Right ventricle myocardium superior (tissue), 1 donor: ENCODE data around the gene GNAI3. TPM values are rescaled to one million over a fixed set of nuclear protein-coding genes. Genes with fewer than 3 reads are reported as not detected.

Experiments used
- ATAC-seq: fragments of 200-7000 bp; cut with Tn5 transposase; one replicate; pipeline ENCODE4 v1.9.1; 2020; ENCODE audit warnings: mild to moderate bottlenecking; ENCODE audit not compliant: poor library complexity
- DNase-seq: peaks from one replicate; pipeline ENCODE4 v3.0.0-alpha.2; 2020
- intact Hi-C: fragments of 100-400 bp; cut with DNase I; formaldehyde crosslinking; loops from one replicate; pipeline ENCODE4 v1.11.2; 2022
- total RNA-seq: library from RNA; stranded (reverse); fragmentation: NEBNext Ultra II Directional; extraction: Animal tissue kit (Norgen Biotek cat#: 25700); gene quantifications from one replicate; pipeline ENCODE4 v1.2.1, GENCODE V29; 2021
- donor health status: DM: no; HTN: yes; CAD: no; lungs with severe emphysema.

Gene GNAI3
- total RNA-seq, 1 donor from 2014 or later: 2.4 TPM

DNA sequence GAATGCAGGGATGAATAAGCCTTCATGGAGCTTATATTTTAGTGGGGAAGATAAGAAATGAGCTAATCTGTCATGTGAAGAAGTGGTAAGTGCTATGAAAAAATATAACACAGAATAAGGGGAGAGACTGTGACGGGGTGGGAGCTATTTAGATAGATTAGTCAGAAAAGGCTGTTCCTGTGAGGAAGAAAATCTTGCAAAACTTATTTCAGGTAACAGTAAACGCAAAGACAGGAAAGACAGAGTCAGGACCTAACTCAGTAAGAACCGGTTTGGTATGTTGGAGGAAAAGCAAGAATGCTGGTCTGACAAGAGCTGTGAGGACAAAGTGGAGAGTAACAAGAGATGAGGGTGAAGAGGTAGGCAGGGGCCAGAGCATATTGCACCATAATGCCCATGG, 22.0 kb downstream of the GNAI3 start:
- no peak for DNase-seq
- intact Hi-C loops: no loop called here
- peak; percentile 79 for ATAC-seq

DNA sequence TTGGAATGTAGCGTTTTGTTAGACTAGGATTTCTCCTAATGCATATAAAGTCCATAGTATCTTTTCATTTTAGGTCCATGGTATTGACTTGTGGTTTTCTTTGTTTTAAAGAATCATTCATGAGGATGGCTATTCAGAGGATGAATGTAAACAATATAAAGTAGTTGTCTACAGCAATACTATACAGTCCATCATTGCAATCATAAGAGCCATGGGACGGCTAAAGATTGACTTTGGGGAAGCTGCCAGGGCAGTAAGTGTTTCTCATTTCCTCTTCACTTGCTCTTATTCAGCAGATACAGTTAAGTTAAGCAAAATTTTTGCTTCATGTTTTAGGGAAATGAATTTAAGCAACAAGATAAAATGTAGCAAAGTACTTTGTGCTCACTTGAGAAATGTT, 25.4 kb downstream of the GNAI3 start:
- ATAC-seq (peak; percentile 51), DNase-seq (no peak)
- intact Hi-C loops: no loop called here

DNA sequence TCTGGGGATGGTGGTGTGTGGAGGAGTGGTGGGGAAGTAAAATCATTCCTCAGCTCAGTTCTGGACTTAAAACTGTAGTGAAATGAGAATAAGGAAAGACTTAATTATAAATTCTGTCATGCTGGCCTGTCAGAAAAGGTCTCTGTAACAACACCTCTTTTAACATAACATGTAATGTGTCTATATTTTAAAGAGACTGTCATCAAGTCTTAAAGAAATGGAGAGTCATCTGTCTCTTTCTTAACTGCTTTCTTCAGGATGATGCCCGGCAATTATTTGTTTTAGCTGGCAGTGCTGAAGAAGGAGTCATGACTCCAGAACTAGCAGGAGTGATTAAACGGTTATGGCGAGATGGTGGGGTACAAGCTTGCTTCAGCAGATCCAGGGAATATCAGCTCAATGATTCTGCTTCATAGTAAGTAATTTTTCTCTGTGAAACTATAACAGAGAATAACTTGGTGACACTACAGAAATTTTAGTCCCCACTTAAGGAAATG, 30.6 kb downstream of the GNAI3 start:
- intact Hi-C loops: no loop called here
- DNase-seq (no peak), ATAC-seq (peak; percentile 20)

DNA sequence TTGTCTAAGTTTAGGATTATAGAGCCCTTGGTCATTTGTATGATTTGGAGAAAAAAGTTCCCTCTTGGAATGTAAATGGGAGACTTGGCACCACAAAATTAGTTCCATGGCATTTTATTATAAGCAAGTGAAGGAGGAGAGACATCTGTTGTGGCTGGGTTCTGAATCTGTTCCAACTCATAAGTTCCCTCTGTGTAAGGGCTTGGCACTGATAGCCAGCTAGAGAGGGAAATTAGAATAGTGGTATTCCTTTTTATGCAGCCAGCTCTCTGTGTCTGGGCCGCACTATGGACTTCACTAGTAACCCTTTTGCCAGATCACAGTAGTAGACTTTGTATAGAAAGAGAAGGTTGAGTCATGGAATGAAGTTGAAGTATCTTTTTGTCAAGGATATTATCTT, 31.1 kb downstream of the GNAI3 start:
- DNase-seq (no peak), ATAC-seq (peak; percentile 92)
- intact Hi-C loops: no loop called here

DNA sequence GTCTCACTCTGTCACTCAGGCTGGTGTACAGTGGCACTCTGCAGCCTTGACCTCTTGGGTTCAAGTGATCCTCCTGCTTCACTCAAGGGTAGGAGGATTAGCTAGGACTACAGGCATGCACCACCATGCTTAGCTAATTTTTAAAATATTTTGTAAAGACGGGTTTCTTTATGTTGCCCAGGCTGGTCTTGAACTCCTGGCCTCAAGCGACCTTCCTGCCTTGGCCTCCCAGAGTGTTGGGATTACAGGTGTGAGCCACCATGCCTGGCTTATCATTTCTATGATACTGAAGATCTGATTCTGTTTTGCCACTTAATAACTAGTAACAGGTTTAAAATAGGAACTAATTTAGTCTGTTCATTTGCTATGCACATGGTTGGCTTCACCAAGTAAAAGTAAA, 33.6 kb downstream of the GNAI3 start:
- intact Hi-C loops: no loop called here
- DNase-seq (no peak), ATAC-seq (no peak)

DNA sequence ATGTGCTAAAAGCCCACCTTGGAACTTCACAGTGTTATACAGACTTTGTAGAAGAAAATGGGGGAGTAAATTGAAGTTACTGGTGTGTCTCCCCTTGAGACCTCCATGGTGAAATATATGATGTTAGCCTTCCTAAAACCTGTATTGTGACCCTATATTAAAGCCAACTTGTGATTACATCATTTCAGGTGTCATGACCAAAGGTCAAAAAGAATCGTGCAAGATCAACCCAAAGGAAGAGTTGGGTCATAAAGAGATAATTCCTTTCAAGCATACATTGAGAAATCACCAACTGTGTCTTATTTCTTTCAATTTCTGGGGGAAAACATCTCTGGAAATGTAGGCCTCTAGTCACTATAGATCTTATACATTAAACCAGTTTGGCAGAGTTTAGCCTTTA, 36.4 kb downstream of the GNAI3 start:
- intact Hi-C loops: no loop called here
- no peak for ATAC-seq

DNA sequence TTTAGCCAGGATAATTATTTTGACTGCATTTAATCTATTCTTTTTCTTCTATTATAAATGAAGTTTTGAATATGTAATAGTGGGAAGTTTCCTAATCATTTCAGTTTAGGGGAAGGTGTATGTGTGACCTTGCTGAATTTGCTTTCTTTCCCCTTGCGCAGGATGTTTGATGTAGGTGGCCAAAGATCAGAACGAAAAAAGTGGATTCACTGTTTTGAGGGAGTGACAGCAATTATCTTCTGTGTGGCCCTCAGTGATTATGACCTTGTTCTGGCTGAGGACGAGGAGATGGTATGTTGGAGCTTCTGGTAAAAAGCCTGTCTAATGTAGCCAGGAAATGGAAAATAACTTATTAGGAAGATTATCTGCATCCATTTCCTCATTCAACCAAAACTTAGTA, 37.6 kb downstream of the GNAI3 start:
- ATAC-seq: no peak
- DNase-seq: no peak
- intact Hi-C loops: no loop called here

More for the DNA sequence above, 36.4 kb downstream of the GNAI3 start:
- no peak for DNase-seq

DNA sequence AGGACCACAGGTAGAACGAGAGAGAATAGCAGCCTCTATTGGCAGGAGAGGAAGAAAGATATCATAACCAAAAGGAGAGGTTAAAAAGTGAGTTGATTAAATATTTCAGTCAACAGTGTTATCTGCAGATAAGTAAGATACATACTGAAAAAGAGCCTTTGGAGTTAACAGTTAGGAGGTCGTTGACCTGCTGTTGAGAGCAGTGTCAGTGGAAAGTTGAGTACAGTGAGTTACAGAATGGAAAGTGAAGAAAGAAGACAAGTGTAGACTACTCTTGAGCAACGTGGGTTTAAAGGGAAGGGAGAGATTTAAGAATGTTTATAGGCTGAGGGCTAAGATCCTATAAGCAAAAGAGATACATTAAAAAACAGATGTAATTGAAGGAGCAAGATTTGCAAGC, 40.8 kb downstream of the GNAI3 start:
- intact Hi-C loops: no loop called here
- no peak for ATAC-seq
- no peak for DNase-seq

DNA sequence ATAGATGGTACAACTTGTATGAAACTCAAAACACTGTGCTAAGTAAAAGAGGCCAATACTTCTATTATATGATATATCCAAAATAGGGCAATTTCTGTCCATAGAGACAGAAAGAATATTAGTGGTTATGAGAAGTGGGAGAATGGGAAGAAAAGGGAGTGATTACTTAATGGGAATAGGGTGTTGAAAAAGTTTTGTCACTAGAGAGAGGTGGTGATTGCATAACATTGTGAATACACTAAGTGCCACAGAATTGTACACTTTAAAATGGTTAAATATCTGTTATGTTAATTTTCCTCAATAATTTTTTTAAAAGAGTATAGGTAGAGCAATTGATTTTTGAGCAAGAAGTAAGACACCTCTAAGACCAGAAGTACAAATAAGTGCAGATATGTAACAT, 41.3 kb downstream of the GNAI3 start:
- intact Hi-C loops: no loop called here
- DNase-seq (no peak), ATAC-seq (no peak)

DNA sequence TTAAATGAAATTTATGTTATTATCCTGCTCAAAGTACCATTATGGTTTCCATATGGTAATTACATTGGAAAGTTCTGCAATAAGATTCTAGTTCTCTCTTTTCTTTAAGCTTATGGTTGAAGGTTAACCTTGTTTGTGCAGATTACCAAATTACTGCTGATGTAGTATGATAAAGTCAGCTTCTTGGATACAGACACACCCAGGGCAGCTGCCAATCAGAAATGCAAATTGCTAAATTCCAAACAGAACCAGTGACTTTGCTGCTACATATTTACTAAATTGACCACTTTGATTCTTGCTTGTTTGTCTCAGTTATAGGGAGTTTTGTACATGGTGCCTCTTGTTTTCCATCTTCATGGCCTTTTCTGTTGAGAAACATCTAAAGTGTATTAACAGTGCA, 44.5 kb downstream of the GNAI3 start:
- ATAC-seq (no peak), DNase-seq (no peak)
- intact Hi-C loops: no loop called here

DNA sequence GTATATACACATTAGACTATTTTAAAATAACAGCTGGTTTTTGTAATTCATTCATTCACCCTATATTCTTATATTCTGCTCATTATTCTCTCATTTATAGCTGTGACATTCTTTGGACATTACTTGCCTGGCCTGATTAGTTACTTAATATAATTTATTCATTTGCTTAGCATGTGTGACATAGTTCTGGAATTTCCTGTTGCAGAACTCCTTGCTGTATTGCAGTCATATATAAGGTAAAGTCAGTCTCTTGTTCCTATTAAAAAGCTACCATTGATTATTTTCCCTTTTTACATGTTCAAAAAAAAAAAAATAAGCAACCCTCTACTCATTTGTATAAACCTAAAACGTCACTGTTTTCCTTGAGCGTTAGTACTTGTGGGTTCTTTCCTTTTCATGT, 47.1 kb downstream of the GNAI3 start:
- intact Hi-C loops: no loop called here
- DNase-seq: no peak
- ATAC-seq: no peak

DNA sequence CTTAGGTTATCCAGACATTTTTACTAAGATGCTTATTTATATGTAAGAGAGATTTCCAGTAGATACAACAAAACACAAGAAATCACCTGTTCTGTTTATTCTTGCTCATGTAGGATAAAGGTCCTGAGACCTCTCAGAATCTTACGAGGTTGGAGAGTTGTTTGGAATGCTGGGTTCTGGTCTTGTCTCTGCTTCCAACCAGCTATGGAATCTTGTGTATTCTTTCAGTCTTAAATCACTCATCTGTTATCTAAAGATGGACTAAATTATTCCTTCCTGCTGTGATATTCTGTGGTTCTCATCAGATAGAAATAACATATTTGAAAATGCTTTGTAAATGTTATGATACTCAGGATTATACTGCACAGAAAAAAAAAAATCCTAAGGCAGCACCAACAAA, 49.7 kb downstream of the GNAI3 start:
- DNase-seq (no peak), ATAC-seq (no peak)
- intact Hi-C loops: no loop called here

DNA sequence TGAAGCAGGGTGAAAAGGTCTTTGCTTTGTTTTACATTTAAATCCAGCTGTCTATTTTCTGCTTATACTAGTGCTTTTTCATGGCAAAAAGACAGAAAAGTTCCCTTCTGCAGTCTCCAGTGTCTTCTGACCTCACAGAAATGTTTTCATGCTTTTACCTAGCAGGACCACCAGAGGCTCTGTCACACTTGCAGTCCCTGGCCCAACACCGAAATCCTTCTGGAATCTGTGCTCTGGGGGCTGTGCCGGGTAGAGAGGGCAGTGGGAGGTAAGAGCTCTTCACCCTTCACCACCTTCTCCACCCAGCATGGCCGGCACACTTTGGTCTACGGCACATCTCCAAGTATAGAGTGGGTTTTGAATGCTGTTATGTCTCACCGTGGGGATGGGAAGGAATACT, 50.2 kb downstream of the GNAI3 start:
- ATAC-seq (no peak), DNase-seq (no peak)
- intact Hi-C loops: no loop called here

DNA sequence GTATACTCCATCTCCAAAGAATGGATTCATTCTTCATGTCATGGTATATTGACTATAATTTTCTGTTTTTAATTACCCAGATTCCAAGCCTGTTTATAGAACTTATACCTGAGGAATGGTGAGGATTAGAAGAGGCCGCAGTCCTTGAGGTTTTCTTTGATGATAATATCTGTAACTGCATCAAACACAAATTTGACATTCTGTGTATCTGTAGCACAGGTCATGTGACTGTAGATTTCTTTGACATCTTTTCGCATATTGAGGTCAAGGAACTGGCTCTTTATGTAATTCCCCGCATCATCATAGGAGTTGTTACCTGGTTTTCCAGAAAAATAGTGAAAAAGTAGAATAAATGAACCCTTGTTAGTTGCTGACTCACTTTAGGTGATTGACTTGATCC, 54.8 kb downstream of the GNAI3 start:
- no peak for ATAC-seq
- intact Hi-C loops: no loop called here
- no peak for DNase-seq

DNA sequence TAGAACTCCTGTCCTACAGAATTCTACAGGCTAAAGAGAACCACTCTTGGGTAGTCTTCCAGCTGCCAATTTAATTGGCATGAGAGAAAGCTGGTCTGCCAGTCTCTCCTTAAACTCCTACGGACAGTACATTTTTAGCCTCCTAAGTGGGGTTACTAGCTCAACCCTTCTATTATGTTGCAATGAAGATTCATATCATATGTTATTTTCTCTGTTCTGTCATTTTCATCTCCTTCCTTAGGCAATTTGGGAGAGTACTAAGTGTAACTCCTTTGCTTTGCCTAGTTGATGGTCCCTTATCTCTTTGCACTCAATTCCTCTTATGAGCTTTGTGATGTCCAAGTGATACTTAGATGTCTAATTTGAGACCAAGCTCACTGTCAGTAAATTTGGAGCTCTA, 57.0 kb downstream of the GNAI3 start:
- ATAC-seq: no peak
- no peak for DNase-seq
- intact Hi-C loops: no loop called here

DNA sequence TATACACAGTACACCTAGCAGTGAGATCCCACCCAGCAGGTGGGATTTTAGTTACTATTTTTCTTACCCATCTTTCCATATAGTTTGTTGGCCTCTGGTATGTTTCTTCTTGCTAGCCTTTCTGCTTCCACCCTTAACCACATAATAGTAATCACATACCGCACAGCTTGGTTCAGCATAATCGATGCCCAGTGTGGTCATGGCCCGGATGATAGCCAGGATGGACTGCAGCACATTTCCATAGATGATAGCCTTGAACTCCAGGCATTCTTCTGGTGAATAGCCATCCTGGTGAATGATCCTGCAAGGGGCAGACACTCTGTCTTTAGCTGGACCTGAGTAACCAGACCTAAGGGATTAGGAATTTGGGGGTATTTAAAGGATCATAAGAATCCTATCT, 61.5 kb downstream of the GNAI3 start:
- DNase-seq (no peak), ATAC-seq (no peak)
- intact Hi-C loops: no loop called here

DNA sequence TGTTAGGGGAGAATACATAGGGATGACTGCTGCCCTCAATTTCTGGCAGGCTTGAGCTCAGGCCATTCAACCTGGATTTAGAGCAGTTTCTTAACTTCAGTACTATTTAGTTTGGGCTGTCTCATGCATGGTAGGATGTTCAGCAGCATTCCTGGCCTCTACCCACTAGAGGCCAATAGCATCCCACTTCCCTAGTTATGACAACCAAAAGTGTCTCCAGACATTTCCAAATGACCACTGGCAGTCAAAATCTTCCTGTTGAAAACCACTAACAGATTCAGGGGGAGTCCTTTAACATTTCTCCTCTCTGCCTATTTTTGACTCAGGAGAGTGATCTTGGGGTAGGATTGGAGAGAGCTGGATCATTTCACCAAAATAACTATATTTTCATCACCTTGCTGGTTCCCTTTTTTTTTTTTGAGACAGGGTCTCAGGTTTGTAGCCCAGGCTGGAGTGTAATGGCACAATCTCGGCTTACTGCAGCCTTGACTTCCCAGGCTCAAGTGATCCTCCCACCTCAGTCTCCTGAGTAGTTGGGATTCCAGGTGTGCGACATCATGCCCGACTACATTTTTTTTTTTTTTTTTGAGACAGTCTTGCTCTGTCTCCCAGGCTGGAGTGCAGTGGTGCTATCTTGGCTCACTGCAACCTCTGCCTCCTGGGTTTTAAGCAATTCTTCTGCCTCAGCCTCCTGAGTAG, 62.3 kb downstream of the GNAI3 start:
- ATAC-seq (no peak), DNase-seq (no peak)
- intact Hi-C loops: no loop called here

DNA sequence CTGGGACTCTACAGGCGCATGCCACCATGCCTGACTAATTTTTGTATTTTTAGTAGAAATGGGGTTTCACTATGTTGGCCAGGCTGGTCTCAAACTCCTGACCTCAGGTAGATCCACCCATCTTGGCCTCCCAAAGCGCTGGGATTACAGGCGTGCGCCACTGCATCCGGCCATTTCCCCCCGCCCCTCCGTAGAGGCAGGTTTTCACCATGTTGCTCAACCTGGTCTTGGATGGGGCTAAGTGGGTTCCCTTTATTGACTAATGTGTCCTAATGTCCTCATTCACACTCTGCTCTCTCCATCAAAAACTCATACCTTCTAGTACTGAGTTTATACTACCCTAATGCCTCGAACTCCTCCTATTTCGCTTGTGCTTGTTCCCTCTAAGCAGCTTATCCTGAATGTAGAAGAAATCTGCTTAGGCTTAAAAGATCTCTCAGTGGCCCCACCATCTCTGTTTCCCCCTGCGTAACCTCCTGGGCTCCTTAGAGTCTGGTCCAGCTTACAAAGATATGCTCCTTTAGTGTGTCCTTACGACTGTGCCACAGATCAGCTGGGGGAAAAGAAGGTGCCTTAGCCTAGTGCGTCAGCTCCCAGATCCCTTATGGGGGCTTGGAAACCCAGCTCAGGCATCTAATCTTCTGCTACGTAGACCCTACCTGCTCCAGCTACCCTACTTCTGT, 63.0 kb downstream of the GNAI3 start:
- intact Hi-C loops: no loop called here
- no peak for DNase-seq
- no peak for ATAC-seq

DNA sequence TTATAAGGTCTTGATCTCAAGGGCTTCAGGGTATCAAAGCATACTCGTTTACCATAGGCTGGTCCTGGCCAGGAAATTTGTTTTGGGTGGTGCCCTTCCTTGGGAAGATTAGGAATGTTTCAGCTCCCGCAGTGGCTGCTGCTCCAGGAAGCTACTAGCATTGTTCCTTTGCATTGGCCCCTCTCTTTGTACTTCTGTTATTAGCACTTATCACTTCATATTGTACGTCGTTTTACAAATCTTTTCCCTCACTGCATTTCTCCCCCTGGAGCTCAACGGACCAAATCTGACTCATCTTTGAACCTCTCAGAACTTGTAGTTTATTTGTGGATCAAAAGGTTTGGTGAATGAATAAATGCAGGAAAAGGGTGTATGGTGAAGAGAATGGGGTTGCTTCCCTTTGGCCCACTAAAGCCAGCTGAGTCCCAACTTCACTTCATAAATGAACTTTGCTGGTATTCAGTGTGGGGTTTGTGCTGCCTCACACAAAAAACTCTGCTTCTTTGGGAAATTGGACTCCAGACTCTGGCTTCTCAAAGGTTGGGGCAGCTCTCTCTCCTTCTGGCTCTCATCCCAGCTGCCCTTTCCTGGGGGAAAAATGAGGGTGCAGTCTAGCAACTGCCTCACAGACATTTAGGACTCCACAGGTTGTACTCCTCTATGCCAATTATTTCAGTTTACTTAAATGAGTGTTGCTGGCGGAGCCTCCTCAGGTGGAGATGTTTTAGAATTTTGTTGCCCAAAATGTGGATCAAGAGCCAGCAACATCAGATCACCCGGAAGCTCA, 65.1 kb downstream of the GNAI3 start:
- intact Hi-C loops: no loop called here
- DNase-seq (no peak), ATAC-seq (no peak)

DNA sequence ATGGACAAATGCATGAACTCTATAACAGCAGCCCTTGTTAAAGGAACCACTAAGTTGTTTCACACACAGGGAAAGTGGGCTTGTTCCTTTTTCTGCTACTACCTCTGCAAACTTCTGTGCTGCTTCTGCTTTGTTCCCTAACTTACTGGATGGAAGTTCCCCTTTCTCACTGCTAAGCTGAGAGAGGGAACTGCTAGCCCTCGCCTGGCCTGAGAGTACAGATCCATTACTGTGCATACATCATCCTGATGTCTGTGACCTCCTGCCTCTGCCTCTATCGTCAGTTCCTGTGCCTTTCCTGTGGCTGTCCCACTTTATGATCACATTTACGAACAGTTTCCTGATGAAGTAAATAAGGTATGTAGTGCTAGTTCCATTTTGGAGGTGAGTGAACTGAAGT, 67.5 kb downstream of the GNAI3 start:
- DNase-seq (no peak), ATAC-seq (peak; percentile 15)
- intact Hi-C loops: no loop called here
